Natural killer cell (primary cell): ENCODE measurements around the gene NEK11. TPM values are rescaled to one million over a fixed set of nuclear protein-coding genes. Genes with fewer than 3 reads are reported as not detected.

Source experiments
- ATAC-seq, 3 donors: fragments of 150-1000 bp in 2 of 3; fragments of 200-7000 bp in 1 of 3; cut with Tn5 transposase; 1 replicate in 1 of 3; 2 replicates in 2 of 3; pipeline ENCODE4 v1.10.0; 2021; ENCODE audit warnings: mild to moderate bottlenecking in 2 of 3, moderate library complexity in 2 of 3
- DNase-seq, 2 donors: peaks; one replicate each; pipeline versions ENCODE4 v3.0.0 to v3.0.0-alpha.2; 2013 to 2021; ENCODE audit warnings: mixed read lengths in 1 of 2
- H3K27ac ChIP-seq: one replicate; pipeline ENCODE4 v1.5.1; 2013; ENCODE audit warnings: mild to moderate bottlenecking, low read length
- H3K27me3 ChIP-seq: one replicate; pipeline ENCODE4 v1.6.1; 2013; ENCODE audit warnings: low read length; ENCODE audit not compliant: control insufficient read depth, insufficient read depth
- H3K36me3 ChIP-seq: one replicate; pipeline ENCODE4 v1.6.1; 2013; ENCODE audit warnings: low read length; ENCODE audit not compliant: control insufficient read depth, insufficient read depth
- H3K4me1 ChIP-seq: one replicate; pipeline ENCODE4 v1.6.1; 2013; ENCODE audit warnings: low read length; ENCODE audit not compliant: control insufficient read depth, insufficient read depth
- H3K4me3 ChIP-seq: one replicate; pipeline ENCODE4 v1.5.1; 2013; ENCODE audit warnings: low read length
- H3K9me3 ChIP-seq: one replicate; pipeline ENCODE4 v1.6.1; 2013; ENCODE audit warnings: low read length; ENCODE audit not compliant: control insufficient read depth, insufficient read depth
- H3K27ac Mint-ChIP-seq, 2 donors: one replicate each; pipeline ENCODE4 v1.8.0; 2022; ENCODE audit warnings: mild to moderate bottlenecking in 2 of 2, mixed read lengths in 2 of 2, moderate library complexity in 1 of 2
- H3K27me3 Mint-ChIP-seq, 2 donors: one replicate each; pipeline ENCODE4 v1.8.0; 2022; ENCODE audit warnings: low read depth in 2 of 2, mixed read lengths in 2 of 2
- H3K36me3 Mint-ChIP-seq: one replicate; pipeline ENCODE4 v1.8.0; 2022; ENCODE audit warnings: mixed read lengths
- H3K4me1 Mint-ChIP-seq, 2 donors: one replicate each; pipeline ENCODE4 v1.8.0; 2022; ENCODE audit warnings: mixed read lengths in 2 of 2
- H3K4me3 Mint-ChIP-seq: one replicate; pipeline ENCODE4 v1.8.0; 2022; ENCODE audit warnings: mild to moderate bottlenecking, moderate library complexity, mixed read lengths
- H3K9me3 Mint-ChIP-seq, 2 donors: one replicate each; pipeline ENCODE4 v1.8.0; 2022; ENCODE audit warnings: mixed read lengths in 2 of 2
- WGBS: methylation state at CpG from one replicate; pipeline ENCODE4 v1.1.7; 2013; ENCODE audit warnings: missing lambda C conversion rate; ENCODE audit not compliant: insufficient coverage; 5-methylcytosine and 5-hydroxymethylcytosine counted together
- intact Hi-C: fragments of 100-400 bp; cut with micrococcal nuclease; formaldehyde crosslinking; loops from one replicate; pipeline ENCODE4 v1.14.2; 2022
- total RNA-seq, 4 donors: library from RNA; stranded (reverse); fragments of 120-200 nt in 1 of 4; gene quantifications; one replicate each; pipeline versions ENCODE4 v1.2.3 to v1.2.4, GENCODE V29; 2013 to 2022
- TF ChIP-seq, protein P1 (sequence below): fragments of 200-600 bp; IDR thresholded peaks from one replicate; pipeline ENCODE4 v1.8.0; 2022; ENCODE audit warnings: antibody characterized with exemption

The NEK11 gene
- total RNA-seq, 3 donors from 2014 or later (not counting 1 experiment from before 2014, with no cell fraction given) = 2.6 to 3.6 (median 3.5) TPM

DNA sequence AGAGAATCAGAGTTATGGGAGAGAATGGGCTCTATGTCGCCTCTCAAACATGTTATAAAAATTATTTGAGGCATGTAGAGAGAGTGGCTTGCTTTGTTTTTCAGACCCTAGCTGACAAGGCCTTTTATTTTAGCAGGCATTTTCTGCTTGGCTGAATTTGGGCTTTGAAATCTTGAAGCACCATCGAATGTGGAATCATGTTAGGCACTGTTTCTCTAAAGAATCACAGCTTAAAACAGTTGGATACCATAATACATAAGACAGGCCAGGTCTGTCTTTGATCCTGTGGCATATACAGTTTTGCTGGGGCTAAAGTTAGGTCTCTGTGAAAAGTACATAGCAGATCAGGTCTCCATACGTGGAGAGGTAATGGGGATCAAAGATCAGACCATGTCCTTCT is 142.7 kb downstream of the NEK11 start:
- Mint-ChIP-seq H3K36me3 (no peaks in the 10 kb centered on the region), H3K27me3 (no peaks in the 10 kb centered on the region), H3K9me3 (no peaks in the 10 kb centered on the region), H3K4me1 (peaks cover 11 to 22% of the 10 kb centered on the region in 2 donors), H3K4me3 (no peak overlapping the region), H3K27ac (no peak overlapping the region)
- Histone ChIP-seq H3K4me1 (peaks cover 4% of the 10 kb centered on the region), H3K9me3 (no peaks in the 10 kb centered on the region), H3K4me3 (no peak overlapping the region), H3K27ac (no peak overlapping the region), H3K27me3 (no peaks in the 10 kb centered on the region), H3K36me3 (no peaks in the 10 kb centered on the region)
- intact Hi-C loops = no loop called here
- TF ChIP-seq, protein P1, sequence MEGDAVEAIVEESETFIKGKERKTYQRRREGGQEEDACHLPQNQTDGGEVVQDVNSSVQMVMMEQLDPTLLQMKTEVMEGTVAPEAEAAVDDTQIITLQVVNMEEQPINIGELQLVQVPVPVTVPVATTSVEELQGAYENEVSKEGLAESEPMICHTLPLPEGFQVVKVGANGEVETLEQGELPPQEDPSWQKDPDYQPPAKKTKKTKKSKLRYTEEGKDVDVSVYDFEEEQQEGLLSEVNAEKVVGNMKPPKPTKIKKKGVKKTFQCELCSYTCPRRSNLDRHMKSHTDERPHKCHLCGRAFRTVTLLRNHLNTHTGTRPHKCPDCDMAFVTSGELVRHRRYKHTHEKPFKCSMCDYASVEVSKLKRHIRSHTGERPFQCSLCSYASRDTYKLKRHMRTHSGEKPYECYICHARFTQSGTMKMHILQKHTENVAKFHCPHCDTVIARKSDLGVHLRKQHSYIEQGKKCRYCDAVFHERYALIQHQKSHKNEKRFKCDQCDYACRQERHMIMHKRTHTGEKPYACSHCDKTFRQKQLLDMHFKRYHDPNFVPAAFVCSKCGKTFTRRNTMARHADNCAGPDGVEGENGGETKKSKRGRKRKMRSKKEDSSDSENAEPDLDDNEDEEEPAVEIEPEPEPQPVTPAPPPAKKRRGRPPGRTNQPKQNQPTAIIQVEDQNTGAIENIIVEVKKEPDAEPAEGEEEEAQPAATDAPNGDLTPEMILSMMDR = no peak
- ATAC-seq = no peak
- no peak for DNase-seq
- WGBS = 80% methylated on average over 3 of the region's 3 CpGs

DNA sequence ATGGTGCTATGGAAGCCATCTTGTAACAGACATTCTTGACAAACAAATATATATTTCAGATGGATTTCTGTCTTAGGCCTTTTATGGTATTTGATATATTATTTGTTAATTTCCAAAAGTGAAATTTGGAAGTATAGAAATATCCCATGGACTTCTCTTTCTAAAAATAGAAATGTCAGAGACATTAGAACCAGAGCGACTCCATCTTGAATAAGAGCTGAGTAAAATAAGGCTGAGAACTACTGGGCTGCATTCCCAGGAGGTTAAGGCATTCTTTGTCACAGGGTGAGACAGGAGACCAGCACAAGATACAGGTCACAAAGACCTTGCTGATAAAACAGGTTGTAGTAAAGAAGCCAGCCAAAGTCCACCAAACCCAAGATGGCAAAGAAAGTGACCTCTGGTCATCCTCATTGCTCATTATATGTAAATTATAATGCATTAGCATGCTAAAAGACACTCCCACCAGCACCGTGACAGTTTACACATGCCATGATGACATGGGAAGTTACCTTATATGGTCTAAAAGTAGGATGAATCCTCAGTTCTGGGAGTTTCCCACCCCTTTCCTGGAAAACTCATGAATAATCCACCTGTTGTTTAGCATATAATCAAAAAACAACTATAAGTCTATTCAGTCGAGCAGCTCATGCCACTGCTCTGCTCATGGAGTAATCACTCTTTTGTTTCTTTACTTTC is 146.0 kb downstream of the NEK11 start:
- Mint-ChIP-seq H3K4me3 (no peak overlapping the region), H3K9me3 (no peaks in the 10 kb centered on the region), H3K27me3 (no peaks in the 10 kb centered on the region), H3K27ac (peak overlapping the region; percentile 64 to 89), H3K36me3 (no peaks in the 10 kb centered on the region), H3K4me1 (peaks cover 24 to 36% of the 10 kb centered on the region in 2 donors)
- no peak overlapping the region for H3K4me3 ChIP-seq
- no peak for ATAC-seq
- no peak for DNase-seq
- H3K27ac ChIP-seq = no peak overlapping the region
- no peaks in the 10 kb centered on the region for H3K27me3 ChIP-seq
- intact Hi-C loops = no loop called here
- H3K36me3 ChIP-seq = no peaks in the 10 kb centered on the region
- no peaks in the 10 kb centered on the region for H3K9me3 ChIP-seq
- TF ChIP-seq, protein P1 = no peak
- H3K4me1 ChIP-seq = peaks cover 12% of the 10 kb centered on the region
- WGBS = 96% methylated on average over 2 of the region's 3 CpGs

DNA sequence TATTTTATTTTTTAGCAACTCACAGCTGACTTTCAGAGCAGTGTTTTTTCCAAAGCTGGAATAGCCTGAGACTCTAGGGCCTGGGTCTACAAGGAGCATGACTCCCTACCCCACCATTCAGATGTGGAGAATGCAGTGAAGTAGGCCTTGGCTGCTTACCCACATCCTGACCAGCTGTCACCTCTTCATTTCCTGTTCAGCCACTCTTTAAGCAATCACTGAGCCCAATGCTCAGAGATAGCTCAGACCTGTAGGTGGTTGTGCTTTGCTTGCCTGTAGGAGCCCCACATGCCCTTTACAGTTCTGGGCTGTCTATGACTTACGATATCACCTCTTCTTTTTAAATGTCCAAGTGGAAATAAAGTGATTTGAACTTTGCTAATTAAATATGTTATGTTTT is 148.1 kb downstream of the NEK11 start:
- Mint-ChIP-seq H3K27me3 (no peaks in the 10 kb centered on the region), H3K4me1 (peaks cover 24 to 36% of the 10 kb centered on the region in 2 donors), H3K36me3 (no peaks in the 10 kb centered on the region), H3K9me3 (no peaks in the 10 kb centered on the region), H3K4me3 (peak overlapping the region; percentile 64), H3K27ac (peak overlapping the region; percentile 64 to 89)
- no CpG with 5 or more reads among the region's 1 CpG for WGBS
- peaks cover 12% of the 10 kb centered on the region for H3K4me1 ChIP-seq
- intact Hi-C loops = no loop called here
- ATAC-seq (peak; percentile 90 to 99 (median 95)), DNase-seq (peak in 1 of 2 donors; percentile 41)
- H3K36me3 ChIP-seq = no peaks in the 10 kb centered on the region
- TF ChIP-seq, protein P1 = no peak
- no peak overlapping the region for H3K4me3 ChIP-seq
- H3K27me3 ChIP-seq = no peaks in the 10 kb centered on the region
- H3K27ac ChIP-seq = peak overlapping the region; percentile 37
- no peaks in the 10 kb centered on the region for H3K9me3 ChIP-seq
